HG03442 (cell line): Measurements from ENCODE around the gene SORCS2.

Source experiments
- ATAC-seq: cut with Tn5 transposase; IDR thresholded peaks from one replicate; pipeline ENCODE4 v1.9.1; 2021; ENCODE audit warnings: mild to moderate bottlenecking, moderate library complexity; ENCODE audit not compliant: unreplicated experiment

SORCS2 gene

GRCh38 chr4:7241597-7242125 is 49.3 kb downstream of the SORCS2 start:
- ATAC-seq = no peak

- no peak for ATAC-seq
Measured at GRCh38 chr4:7242766-7243165, 50.4 kb downstream of the SORCS2 start.

- no peak for ATAC-seq
Measured at GRCh38 chr4:7243609-7244330, 51.4 kb downstream of the SORCS2 start.

- ATAC-seq = no peak
Measured at GRCh38 chr4:7244331-7244665, 52.0 kb downstream of the SORCS2 start.

- ATAC-seq = no peak
Measured at GRCh38 chr4:7244751-7245320, 52.5 kb downstream of the SORCS2 start.

GRCh38 chr4:7247521-7247920 is 55.2 kb downstream of the SORCS2 start:
- no peak for ATAC-seq

- no peak for ATAC-seq
Measured at GRCh38 chr4:7247946-7248345, 55.6 kb downstream of the SORCS2 start.

- no peak for ATAC-seq
Measured at GRCh38 chr4:7248857-7249256, 56.5 kb downstream of the SORCS2 start.

- no peak for ATAC-seq
Measured at GRCh38 chr4:7251321-7251720, 59.0 kb downstream of the SORCS2 start.

GRCh38 chr4:7252051-7252450 is 59.7 kb downstream of the SORCS2 start:
- ATAC-seq = no peak

- no peak for ATAC-seq
Measured at GRCh38 chr4:7252510-7253340, 60.4 kb downstream of the SORCS2 start.

- ATAC-seq = no peak
Measured at GRCh38 chr4:7253341-7253700, 61.0 kb downstream of the SORCS2 start.

GRCh38 chr4:7253837-7254236 is 61.5 kb downstream of the SORCS2 start:
- ATAC-seq = no peak

GRCh38 chr4:7254736-7255487 is 62.6 kb downstream of the SORCS2 start:
- ATAC-seq = peak; percentile 98

- no peak for ATAC-seq
Measured at GRCh38 chr4:7255488-7255881, 63.1 kb downstream of the SORCS2 start.

GRCh38 chr4:7255996-7256395 is 63.7 kb downstream of the SORCS2 start:
- ATAC-seq = no peak

GRCh38 chr4:7256984-7257810 is 64.9 kb downstream of the SORCS2 start:
- no peak for ATAC-seq

- ATAC-seq = no peak
Measured at GRCh38 chr4:7259039-7259438, 66.7 kb downstream of the SORCS2 start.

- no peak for ATAC-seq
Measured at GRCh38 chr4:7260569-7260968, 68.2 kb downstream of the SORCS2 start.

GRCh38 chr4:7261087-7261486 is 68.7 kb downstream of the SORCS2 start:
- no peak for ATAC-seq
